Sigmoid colon (tissue), 4 donors: ENCODE data around the gene IGLL5.

Source experiments
- EP300 ChIP-seq, 4 donors: sonication (generic); formaldehyde crosslinking; IDR thresholded peaks; one replicate each; pipeline ENCODE4 v1.6.1; 2017; ENCODE audit warnings: antibody characterized with exemption in 4 of 4
- POLR2A ChIP-seq, 2 donors: fragments of 450-650 bp; IDR thresholded peaks; one replicate each; pipeline ENCODE4 v1.6.1; 2016; ENCODE audit warnings: antibody characterized with exemption in 2 of 2, mild to moderate bottlenecking in 2 of 2, moderate library complexity in 2 of 2
- TF ChIP-seq, protein P1 (sequence below), 4 experiments: fragments of 450-650 bp in 3 of 4; fragments of 200-600 bp in 1 of 4; IDR thresholded peaks; one replicate each; pipeline ENCODE4 v1.5.1; 2016 to 2019; ENCODE audit warnings: antibody characterized with exemption in 4 of 4, mild to moderate bottlenecking in 3 of 4, moderate library complexity in 2 of 4

DNA sequence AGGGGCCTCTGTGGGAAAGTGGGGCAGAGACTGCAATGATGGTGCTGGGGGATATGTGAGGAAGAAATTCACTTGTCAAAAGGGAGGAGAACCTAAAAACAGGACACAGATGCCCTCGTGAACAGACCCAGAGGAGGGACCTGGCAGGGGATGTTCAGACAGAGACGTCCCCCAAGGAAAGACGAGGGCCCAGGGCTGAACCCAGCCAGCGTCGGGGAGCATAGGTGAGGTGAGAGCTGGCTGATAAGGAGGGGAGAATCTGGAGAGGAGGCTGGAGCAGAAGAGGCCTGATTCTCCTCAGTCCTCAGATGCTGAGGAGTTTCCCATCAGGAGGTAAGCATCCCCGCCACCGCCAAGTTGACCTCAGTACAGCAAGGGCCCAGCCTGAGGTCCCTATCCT lies 31.4 kb downstream of the IGLL5 start:
- TF ChIP-seq, protein P1, sequence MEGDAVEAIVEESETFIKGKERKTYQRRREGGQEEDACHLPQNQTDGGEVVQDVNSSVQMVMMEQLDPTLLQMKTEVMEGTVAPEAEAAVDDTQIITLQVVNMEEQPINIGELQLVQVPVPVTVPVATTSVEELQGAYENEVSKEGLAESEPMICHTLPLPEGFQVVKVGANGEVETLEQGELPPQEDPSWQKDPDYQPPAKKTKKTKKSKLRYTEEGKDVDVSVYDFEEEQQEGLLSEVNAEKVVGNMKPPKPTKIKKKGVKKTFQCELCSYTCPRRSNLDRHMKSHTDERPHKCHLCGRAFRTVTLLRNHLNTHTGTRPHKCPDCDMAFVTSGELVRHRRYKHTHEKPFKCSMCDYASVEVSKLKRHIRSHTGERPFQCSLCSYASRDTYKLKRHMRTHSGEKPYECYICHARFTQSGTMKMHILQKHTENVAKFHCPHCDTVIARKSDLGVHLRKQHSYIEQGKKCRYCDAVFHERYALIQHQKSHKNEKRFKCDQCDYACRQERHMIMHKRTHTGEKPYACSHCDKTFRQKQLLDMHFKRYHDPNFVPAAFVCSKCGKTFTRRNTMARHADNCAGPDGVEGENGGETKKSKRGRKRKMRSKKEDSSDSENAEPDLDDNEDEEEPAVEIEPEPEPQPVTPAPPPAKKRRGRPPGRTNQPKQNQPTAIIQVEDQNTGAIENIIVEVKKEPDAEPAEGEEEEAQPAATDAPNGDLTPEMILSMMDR (IDR thresholded peaks at IDR 0.05), result no peak
- no peak for TF ChIP-seq POLR2A (IDR thresholded peaks at IDR 0.05)
- TF ChIP-seq EP300 (IDR thresholded peaks at IDR 0.05), result no peak
